SU-DHL-6 (cell line): ENCODE measurements around the gene PTGR3.

Experiments used
- EZH2phosphoT487 ChIP-seq: fragments of 200-600 bp; sonication (generic), shearing (Covaris generic); conservative IDR thresholded peaks from 2 replicates; pipeline ENCODE4 v1.6.1; 2018; ENCODE audit warnings: mild to moderate bottlenecking, antibody characterized with exemption, low read length, moderate library complexity, mixed read lengths
- TF ChIP-seq, protein P1 (sequence below): fragments of 200-600 bp; sonication (generic); IDR thresholded peaks from one replicate; pipeline ENCODE4 v1.5.1; 2017; ENCODE audit warnings: antibody characterized with exemption, mild to moderate bottlenecking, low read length, moderate library complexity; ENCODE audit not compliant: insufficient read depth, poor library complexity, severe bottlenecking

DNA sequence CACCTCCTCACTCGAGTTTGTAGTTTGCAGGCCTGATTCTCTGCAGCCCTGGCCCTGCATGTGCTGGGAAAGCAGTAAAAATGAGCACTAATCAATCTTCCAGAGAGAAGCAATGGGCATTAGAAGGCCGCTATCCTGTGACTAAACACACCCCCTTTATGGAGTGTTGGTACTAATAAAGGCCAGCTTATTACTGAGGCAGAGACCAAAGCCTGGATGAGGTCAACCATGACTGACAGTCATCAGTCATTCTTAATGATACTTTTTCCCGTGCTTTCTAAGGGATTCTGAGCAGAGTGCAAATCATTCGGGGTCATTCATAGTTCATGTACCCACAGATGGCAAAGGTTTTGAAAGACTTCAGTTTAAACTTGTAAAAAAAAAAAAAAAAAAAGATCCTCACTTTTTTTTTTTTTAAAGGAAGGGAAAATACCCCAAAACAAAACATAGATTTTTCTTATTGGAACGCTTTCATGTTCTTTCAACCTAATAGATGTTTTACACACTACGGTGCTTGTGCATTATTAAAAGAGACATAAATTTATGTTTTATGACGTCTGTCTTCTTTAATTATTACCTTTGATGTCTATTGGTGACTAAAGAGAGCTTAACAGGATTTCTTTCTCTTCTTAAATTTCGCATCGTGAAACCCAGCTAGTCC, 14.9 kb upstream of the PTGR3 start:
- TF ChIP-seq, protein P1, sequence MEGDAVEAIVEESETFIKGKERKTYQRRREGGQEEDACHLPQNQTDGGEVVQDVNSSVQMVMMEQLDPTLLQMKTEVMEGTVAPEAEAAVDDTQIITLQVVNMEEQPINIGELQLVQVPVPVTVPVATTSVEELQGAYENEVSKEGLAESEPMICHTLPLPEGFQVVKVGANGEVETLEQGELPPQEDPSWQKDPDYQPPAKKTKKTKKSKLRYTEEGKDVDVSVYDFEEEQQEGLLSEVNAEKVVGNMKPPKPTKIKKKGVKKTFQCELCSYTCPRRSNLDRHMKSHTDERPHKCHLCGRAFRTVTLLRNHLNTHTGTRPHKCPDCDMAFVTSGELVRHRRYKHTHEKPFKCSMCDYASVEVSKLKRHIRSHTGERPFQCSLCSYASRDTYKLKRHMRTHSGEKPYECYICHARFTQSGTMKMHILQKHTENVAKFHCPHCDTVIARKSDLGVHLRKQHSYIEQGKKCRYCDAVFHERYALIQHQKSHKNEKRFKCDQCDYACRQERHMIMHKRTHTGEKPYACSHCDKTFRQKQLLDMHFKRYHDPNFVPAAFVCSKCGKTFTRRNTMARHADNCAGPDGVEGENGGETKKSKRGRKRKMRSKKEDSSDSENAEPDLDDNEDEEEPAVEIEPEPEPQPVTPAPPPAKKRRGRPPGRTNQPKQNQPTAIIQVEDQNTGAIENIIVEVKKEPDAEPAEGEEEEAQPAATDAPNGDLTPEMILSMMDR, result no peak
- TF ChIP-seq EZH2phosphoT487, result no peak
